HepG2 (cell line): ENCODE results near the gene FAH. TPM values are rescaled to one million over a fixed set of nuclear protein-coding genes. Genes with fewer than 3 reads are reported as not detected.

ENCODE experiments used
- CTCF ChIP-seq: sonication (generic); formaldehyde crosslinking; IDR thresholded peaks from 2 replicates; pipeline ENCODE4 v1.5.0; 2020; ENCODE audit warnings: mild to moderate bottlenecking, missing genetic modification reagents, moderate library complexity
- ETV5 ChIP-seq: IDR thresholded peaks from 2 replicates; pipeline ENCODE4 v1.6.1; 2018; ENCODE audit warnings: missing biosample characterization, missing genetic modification reagents, inconsistent platforms, borderline replicate concordance
- GABPA ChIP-seq, 2 experiments: IDR thresholded peaks; 2 replicates each; pipeline ENCODE4 v1.6.1; 2011 to 2016; ENCODE audit warnings: low read depth in 2 of 2, low read length in 1 of 2, missing biosample characterization in 1 of 2, missing genetic modification characterization in 1 of 2
- GLI4 ChIP-seq: sonication (generic); formaldehyde crosslinking; IDR thresholded peaks from 2 replicates; pipeline ENCODE4 v1.5.1; 2020; ENCODE audit warnings: missing genetic modification reagents, mild to moderate bottlenecking, moderate library complexity, borderline replicate concordance
- KDM5A ChIP-seq: fragments of 200-600 bp; sonication (generic); IDR thresholded peaks from 2 replicates; pipeline ENCODE4 v1.7.0; 2018; ENCODE audit warnings: antibody characterized with exemption, mild to moderate bottlenecking, low read length, borderline replicate concordance
- KLF11 ChIP-seq: IDR thresholded peaks from 2 replicates; pipeline ENCODE4 v1.6.1; 2016; ENCODE audit warnings: missing compliant biosample characterization
- KMT2B ChIP-seq: IDR thresholded peaks from 2 replicates; pipeline ENCODE4 v1.6.1; 2016; ENCODE audit warnings: missing genetic modification reagents, missing compliant biosample characterization
- NR2C2 ChIP-seq: sonication (generic); formaldehyde crosslinking; IDR thresholded peaks from 2 replicates; pipeline ENCODE4 v1.4.0; 2020; ENCODE audit warnings: missing genetic modification reagents, mild to moderate bottlenecking, moderate library complexity, borderline replicate concordance
- RFX3 ChIP-seq: IDR thresholded peaks from 2 replicates; pipeline ENCODE4 v1.6.1; 2016; ENCODE audit warnings: missing biosample characterization, missing genetic modification reagents
- RORA ChIP-seq: sonication (generic); formaldehyde crosslinking; IDR thresholded peaks from 2 replicates; pipeline ENCODE4 v1.5.0; 2020; ENCODE audit warnings: mild to moderate bottlenecking, missing genetic modification reagents, moderate library complexity
- SETDB1 ChIP-seq: sonication (generic); formaldehyde crosslinking; IDR thresholded peaks from 2 replicates; pipeline ENCODE4 v1.5.1; 2020; ENCODE audit warnings: missing genetic modification reagents, mild to moderate bottlenecking, borderline replicate concordance
- SMARCE1 ChIP-seq: fragments of 450-650 bp; IDR thresholded peaks from 2 replicates; pipeline ENCODE4 v1.6.1; 2017; ENCODE audit warnings: borderline replicate concordance
- TBX2 ChIP-seq: sonication (generic); formaldehyde crosslinking; IDR thresholded peaks from 2 replicates; pipeline ENCODE4 v1.5.0; 2020; ENCODE audit warnings: missing genetic modification reagents, mild to moderate bottlenecking, borderline replicate concordance
- YEATS4 ChIP-seq: sonication (generic); formaldehyde crosslinking; IDR thresholded peaks from 2 replicates; pipeline ENCODE4 v1.4.0; 2020; ENCODE audit warnings: missing genetic modification reagents, borderline replicate concordance
- ZBTB34 ChIP-seq: sonication (generic); formaldehyde crosslinking; IDR thresholded peaks from 2 replicates; pipeline ENCODE4 v1.8.0; 2022; ENCODE audit warnings: mild to moderate bottlenecking, missing genetic modification reagents
- ZFP36L2 ChIP-seq: sonication (generic); formaldehyde crosslinking; IDR thresholded peaks from 2 replicates; pipeline ENCODE4 v1.4.0; 2020; ENCODE audit warnings: missing genetic modification reagents
- ZFP91 ChIP-seq: sonication (generic); formaldehyde crosslinking; IDR thresholded peaks from 2 replicates; pipeline ENCODE4 v1.9.0; 2022; ENCODE audit warnings: missing genetic modification reagents, mild to moderate bottlenecking, borderline replicate concordance
- ZNF124 ChIP-seq: sonication (generic); formaldehyde crosslinking; IDR thresholded peaks from 2 replicates; pipeline ENCODE4 v1.4.0; 2020; ENCODE audit warnings: missing genetic modification reagents
- ZNF160 ChIP-seq: sonication (generic); formaldehyde crosslinking; IDR thresholded peaks from 2 replicates; pipeline ENCODE4 v1.8.0; 2022; ENCODE audit warnings: mild to moderate bottlenecking, inconsistent platforms, missing genetic modification reagents
- ZNF263 ChIP-seq: sonication (generic); formaldehyde crosslinking; IDR thresholded peaks from 2 replicates; pipeline ENCODE4 v1.4.0; 2020; ENCODE audit warnings: missing genetic modification reagents
- ZNF264 ChIP-seq: sonication (generic); formaldehyde crosslinking; IDR thresholded peaks from 2 replicates; pipeline ENCODE4 v1.4.0; 2020; ENCODE audit warnings: missing genetic modification reagents
- ZNF543 ChIP-seq: sonication (generic); formaldehyde crosslinking; IDR thresholded peaks from 2 replicates; pipeline ENCODE4 v1.4.0; 2020; ENCODE audit warnings: mild to moderate bottlenecking, missing genetic modification reagents
- ZNF674 ChIP-seq: sonication (generic); formaldehyde crosslinking; IDR thresholded peaks from 2 replicates; pipeline ENCODE4 v1.5.0; 2020; ENCODE audit warnings: low read depth, mild to moderate bottlenecking, missing genetic modification reagents
- polyA plus RNA-seq, 8 experiments: library from polyadenylated mRNA; depleted of rRNA in 3 of 8; stranded (reverse) in 7 of 8; unstranded in 1 of 8; fragments of >200 nt; fragmentation: Illumina TruSeq in 4 of 8; extraction: Trizol in 4 of 8; gene quantifications; 2 replicates each; pipeline versions ENCODE4 v1.2.1 to v1.2.3, GENCODE V29; 2011 to 2016; ENCODE audit warnings: low read depth in 4 of 8, missing spikeins in 1 of 8, mixed read lengths in 1 of 8; ENCODE audit not compliant: insufficient read depth in 1 of 8
- total RNA-seq, 5 experiments: library from RNA; depleted of rRNA; stranded (reverse); fragments of >200 nt; fragmentation: Illumina TruSeq; extraction: Trizol; gene quantifications; 2 replicates each; pipeline ENCODE4 v1.2.3, GENCODE V29; 2016; ENCODE audit warnings: low read depth in 1 of 5
- TF ChIP-seq, protein P1 (sequence below): sonication (generic); formaldehyde crosslinking; IDR thresholded peaks from 2 replicates; pipeline ENCODE4 v1.4.0; 2020; ENCODE audit warnings: missing genetic modification reagents

FAH gene
- total and polyA plus RNA-seq, 2 of the 13 experiments (the other 11 are each of a cell fraction or from before 2014, with no cell fraction given), result 36.6 to 75.0 TPM

DNA sequence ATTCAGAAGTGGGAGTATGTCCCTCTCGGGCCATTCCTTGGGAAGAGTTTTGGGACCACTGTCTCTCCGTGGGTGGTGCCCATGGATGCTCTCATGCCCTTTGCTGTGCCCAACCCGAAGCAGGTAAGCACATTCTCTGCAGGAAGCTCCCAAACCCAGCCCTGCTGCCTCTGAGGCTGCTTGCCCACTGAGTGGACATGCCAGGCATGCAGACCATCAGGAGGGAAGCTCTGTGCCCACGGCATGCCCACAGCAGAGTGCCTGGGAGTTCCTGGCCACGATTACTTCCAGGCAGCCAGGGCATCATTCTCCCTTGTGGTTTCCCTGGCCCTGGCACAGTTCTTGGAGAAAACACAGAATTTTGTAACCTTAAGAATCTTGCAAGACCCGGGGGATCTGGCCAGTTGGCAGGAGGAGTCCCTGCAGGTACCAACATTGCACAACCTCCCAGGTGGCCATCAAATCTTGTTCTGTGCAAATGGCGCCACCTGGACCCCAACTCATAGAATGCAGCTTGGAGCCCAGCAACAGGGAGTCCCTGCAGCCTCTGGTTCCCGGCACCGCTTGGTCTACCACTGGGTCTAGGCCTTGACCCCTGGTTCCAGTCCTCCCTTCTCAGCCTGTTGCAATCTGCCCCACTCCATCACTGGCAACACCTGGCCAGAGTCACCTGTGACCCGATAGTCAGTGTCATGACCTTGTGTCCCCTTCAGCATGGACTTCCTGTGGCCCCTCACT lies 20.4 kb downstream of the FAH start (continued):
- TF ChIP-seq ZNF674 (CRISPR knock-in tag) (no peak), RFX3 (CRISPR knock-in tag) (no peak), YEATS4 (no peak), RORA (no peak), ZNF160 (no peak), ZNF263 (CRISPR knock-in tag) (peak; percentile 72; the same call in 1 of the 2 replicates), TBX2 (CRISPR knock-in tag) (no peak), ZNF543 (no peak), ZNF264 (CRISPR knock-in tag) (no peak), ZFP91 (CRISPR knock-in tag) (0 out of 2 replicates have a peak, but pooled peaks have one; percentile 31), KDM5A (no peak), GABPA (IDR thresholded peaks at IDR 0.05; ENCODE audit: low read depth, low read length) (no peak), GABPA (CRISPR knock-in tag; IDR thresholded peaks at IDR 0.05; ENCODE audit: low read depth) (no peak), KMT2B (CRISPR knock-in tag) (no peak), ETV5 (peak; percentile 9; the same call in 1 of the 2 replicates), ZNF124 (CRISPR knock-in tag) (no peak), ZFP36L2 (no peak), GLI4 (CRISPR knock-in tag) (no peak), KLF11 (CRISPR knock-in tag) (no peak), SMARCE1 (no peak), SETDB1 (CRISPR knock-in tag) (no peak), CTCF (CRISPR knock-in tag) (peak; percentile 95), ZBTB34 (CRISPR knock-in tag) (no peak), NR2C2 (CRISPR knock-in tag) (peak; percentile 78)
- TF ChIP-seq, protein P1, sequence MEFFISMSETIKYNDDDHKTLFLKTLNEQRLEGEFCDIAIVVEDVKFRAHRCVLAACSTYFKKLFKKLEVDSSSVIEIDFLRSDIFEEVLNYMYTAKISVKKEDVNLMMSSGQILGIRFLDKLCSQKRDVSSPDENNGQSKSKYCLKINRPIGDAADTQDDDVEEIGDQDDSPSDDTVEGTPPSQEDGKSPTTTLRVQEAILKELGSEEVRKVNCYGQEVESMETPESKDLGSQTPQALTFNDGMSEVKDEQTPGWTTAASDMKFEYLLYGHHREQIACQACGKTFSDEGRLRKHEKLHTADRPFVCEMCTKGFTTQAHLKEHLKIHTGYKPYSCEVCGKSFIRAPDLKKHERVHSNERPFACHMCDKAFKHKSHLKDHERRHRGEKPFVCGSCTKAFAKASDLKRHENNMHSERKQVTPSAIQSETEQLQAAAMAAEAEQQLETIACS (CRISPR knock-in tag), result no peak
